Renal cortex interstitium (tissue), 11 donors: ENCODE measurements around the gene PRPF38B. TPM values are rescaled to one million over a fixed set of nuclear protein-coding genes. Genes with fewer than 3 reads are reported as not detected.
A peak's percentile ranks its signal among the peaks of the same experiment; 100 is the strongest.

Experiments
- DNase-seq, 11 donors: peaks; one replicate each; pipeline ENCODE4 v3.0.0-alpha.2; 2013; ENCODE audit warnings: low read depth in 9 of 11, low spot score in 4 of 11; ENCODE audit errors: extremely low read depth in 1 of 11
- polyA plus RNA-seq, 3 donors: library from polyadenylated mRNA; unstranded; fragments of 120-200 nt; gene quantifications; one replicate each; pipeline ENCODE4 v1.2.1, GENCODE V29; 2013; ENCODE audit not compliant: insufficient read length in 3 of 3

The PRPF38B gene
- polyA plus RNA-seq, 3 donors, result 65.8 to 90.6 (median 77.8) TPM

DNA sequence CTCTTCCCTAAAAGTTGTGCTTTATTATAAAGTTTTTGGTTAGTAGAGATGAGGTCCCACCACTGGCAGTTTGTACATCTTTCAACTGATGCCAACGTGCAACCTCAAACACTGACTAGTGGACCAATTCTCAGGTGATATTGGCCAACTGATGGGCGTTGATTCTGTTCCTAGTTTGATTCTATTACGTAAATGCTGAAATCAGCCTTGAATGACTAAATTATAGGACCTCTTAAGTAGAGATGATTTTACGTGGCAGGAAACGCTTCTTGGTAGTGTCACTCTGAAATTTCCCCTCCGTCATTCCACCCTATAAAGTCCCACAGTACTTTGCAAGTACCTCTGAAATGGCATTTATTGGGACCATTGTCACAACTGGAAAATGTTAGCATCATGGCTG lies 11.8 kb downstream of the PRPF38B start:
- no peak for DNase-seq

DNA sequence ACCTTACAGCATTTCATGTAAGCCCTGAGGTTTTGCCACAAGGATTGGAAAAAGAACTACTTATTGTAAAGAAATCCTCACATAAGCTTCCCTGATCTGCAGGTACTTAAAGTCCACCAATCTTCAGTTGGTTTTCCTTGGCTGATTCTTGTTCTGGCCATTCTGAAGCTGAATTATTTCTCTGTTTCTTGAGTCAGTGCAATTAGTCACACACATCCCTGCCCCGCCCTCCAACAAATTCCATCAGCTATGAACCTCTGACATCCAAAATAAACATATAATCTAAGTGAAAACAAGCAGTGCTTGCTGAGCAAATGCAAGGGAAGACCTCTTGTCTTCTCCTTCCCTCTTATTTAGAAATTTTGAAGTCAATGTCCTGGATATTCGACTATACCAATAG lies 12.4 kb downstream of the PRPF38B start:
- no peak for DNase-seq

DNA sequence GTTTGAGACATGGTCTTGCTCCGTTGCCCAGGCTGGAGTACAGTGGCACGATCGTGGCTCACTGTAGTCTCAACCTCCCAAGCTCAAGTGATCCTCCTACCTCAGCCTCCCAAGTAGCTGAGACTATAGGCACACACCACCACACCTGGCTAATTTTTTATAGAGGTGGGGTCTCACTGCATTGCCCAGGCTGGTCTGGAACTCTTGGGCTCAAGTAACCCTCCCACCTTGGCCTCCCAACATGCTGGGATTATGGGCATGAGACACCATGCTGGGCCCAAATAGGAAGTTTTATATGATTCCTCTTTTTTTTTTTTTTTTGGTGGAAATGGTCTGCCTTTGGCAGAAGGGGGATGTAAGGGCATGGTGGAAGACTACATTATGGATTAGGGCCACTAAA lies 14.5 kb downstream of the PRPF38B start:
- no peak for DNase-seq

DNA sequence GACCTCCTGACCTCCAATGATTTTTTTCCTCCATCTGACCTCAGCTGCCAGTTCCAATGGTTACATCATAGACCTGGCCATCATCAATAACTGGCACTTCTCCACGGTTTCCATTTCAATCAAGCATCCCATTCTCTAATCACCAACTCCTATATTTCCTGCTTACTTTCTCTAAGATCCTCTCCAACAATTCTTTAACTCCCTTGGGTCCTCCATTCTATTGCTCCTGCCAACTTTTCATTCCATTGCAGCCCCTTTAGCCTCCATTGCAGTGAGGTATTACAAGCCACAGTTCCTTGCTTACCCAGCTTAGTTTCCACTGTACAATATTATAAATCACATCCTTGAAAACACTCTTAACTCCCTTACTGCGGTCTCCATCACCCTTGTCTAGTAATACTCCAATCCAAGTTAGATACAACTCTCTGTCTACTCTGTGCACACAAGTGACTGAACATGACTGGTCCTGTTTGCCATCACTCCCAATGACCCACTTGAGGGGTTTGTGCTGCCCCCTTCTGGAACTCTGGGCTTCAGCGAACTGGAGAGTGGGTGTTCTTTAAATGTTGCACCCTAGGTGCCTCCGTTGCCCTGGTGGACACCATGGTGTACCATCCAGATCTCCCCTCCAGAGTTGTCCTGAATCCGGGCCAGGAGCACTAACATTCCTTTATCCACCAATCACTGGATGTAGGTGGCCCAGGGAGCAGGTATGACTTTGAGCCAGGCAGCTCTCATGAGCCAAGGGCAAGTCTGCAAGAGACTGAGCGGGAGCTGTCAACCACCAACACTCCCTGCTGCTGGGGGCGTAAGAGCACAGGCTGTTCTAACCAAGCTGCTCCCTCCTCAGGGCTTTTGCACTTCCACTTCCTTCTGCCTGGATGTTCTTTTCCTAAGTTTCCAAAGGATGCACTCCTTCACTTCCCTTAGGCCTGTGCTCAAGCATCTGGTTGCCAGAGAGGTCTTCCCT lies 16.9 kb downstream of the PRPF38B start:
- no peak for DNase-seq

- no peak for DNase-seq
Measured at GRCh38 chr1:108712606-108713150, 20.6 kb downstream of the PRPF38B start, which contains the start of gene FNDC7. TSS of gene FNDC7 (plus strand) at chr1:108712908. CDS start at chr1:108712934, 26 bp downstream.

DNA sequence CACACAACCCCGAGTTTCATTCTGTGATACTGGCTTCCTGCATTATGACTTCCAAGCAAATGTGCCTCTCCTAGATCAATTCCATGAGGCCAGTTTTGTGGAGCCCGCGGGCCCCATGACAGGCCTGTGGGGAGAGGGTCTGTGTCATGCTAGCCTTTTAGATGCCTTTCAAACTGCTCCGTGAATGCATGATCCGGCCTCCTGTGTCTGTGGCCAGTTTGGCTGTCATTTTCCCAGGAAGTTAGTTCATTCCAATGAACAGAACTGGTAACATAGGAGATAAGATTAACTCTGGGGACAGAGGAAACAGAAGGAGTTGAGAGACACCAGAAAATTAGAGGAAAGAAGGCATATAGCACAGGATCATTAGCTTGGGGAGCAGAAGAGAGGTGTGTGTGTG lies 23.8 kb downstream of the PRPF38B start:
- no peak for DNase-seq

DNA sequence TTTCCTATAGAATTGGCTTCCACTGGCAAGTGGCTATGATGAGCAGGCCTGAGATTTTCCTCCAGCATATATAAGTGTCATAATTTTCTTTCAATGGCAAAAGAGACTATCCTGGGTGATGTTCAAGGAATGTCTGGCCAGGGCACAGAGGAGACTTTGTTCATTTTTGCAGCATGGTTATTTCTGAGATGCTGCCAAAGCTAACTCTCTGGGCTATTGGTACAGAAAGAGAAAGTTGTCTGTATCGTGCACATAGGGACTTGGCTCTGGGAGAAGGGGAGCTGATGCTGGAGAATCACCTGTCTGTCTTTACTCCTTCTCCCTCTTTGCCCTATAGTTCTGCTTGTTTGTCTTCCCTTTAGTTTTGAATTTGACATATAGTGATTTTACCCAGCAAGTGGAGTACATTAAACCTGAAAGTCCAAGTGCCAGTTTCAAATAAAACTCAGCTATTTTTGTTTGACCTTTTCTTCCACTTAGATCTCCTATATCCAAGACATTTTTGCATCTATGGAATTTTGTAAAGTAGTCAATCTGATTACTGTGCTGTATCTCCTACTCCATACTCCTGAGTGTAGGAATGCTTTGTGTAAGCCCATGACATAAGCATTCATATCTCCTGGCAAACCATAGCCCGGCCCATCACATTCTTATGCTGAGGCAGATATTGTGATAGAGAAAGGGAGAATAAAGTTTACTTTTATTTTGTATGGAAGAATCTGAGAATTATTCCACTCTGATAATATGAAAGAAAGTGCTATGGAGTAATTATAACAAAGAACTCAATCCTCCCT lies 24.5 kb downstream of the PRPF38B start:
- DNase-seq, result no peak

DNA sequence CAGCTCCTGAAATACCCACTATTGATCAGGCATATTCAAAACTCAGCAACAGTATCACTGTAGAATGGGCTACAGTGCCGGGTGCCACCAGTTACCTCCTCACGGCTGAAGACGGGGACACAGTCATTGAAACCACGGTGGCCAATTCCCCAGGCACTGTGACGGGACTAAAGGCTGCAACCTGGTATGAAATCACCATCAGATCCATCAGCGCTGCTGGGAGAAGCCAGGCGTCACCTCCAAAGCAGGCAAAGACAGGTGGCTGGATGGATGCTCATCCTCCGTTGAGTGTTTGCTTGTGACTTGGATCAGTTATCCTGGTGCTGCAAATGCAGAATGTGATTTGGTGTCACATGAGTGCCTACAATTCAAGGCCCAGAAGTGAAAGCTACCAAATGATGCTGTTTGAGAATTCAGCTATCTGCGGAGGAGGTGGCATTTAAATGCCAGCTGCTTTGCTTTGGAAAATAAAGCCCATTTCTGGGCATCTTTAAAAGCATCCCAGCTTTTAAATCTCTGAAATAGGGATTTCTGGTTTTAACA lies 25.7 kb downstream of the PRPF38B start:
- no peak for DNase-seq

DNA sequence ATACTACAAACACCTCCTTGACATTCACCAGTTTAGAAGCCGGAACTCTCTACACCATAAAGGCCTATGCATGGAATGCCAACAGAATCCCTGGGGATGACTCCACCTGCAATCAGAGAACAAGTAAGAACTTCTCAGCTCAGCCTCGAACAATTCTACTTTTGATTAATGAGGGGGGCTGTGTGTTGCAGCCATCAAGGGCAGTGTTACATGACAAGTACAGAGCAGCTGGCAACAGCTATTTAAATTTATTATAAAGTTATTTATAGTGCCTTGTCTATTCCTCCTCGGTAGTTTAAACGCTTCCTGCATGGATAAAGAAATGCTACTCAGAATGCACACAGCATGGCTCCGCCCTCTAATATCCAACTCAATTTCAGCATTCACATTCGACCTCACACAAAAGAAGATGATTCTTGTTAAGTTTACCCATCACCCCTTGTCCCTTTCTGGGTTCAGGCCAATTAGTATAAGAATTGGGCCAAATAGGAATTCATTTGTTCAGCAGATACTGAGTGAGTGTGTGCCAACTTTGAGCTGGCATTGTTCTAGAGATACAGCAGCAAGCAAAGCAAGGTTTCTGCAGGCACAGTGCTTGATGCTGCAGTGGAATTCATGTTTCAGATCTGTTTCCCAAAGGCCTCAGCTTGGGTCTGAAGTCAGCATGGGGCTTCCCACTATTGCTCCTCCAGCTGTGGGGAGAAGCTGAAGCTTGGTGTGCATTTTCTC lies 27.0 kb downstream of the PRPF38B start:
- no peak for DNase-seq

GRCh38 chr1:108719656-108720435 lies 27.7 kb downstream of the PRPF38B start:
- DNase-seq, result no peak

GRCh38 chr1:108722292-108722691 lies 30.2 kb downstream of the PRPF38B start:
- DNase-seq, result no peak

DNA sequence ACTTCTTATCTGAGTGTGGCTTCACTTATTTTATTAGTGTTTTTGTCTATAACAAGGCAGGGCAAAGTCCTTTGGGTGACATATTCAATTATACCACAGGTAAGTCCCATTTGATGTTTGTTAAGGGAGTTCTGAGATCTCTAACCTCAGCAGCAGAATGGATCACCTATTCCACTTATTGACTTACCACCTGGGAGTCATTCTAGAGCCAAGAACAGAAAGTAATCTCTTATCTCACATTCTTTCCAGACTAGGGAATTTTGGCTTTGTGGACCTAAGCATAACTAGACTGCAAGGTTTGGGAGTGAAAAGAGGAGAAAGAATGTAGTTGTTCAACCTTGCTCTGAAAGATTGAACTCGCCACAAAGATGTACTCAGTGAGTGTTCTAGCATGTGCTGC lies 33.8 kb downstream of the PRPF38B start:
- no peak for DNase-seq

- DNase-seq, result no peak
Measured at GRCh38 chr1:108728327-108728923, 36.3 kb downstream of the PRPF38B start.

DNA sequence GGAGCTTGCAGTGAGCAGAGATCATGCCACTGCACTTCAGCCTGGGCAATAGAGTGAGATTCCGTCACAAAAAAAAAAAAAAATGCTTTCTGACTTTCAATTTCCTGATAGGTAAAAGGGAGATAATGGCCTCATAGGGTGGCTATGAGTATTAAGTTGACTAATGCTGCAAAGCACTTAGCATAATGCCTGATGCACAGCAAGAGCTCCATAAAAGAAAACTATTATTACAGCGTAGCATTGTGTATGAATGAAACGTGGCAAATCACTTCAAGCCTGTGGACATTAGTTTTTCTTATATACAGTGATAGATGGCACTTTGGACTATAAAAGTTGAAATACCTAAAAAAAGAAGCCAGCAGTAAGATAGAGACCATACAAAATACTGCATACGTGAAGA lies 37.4 kb downstream of the PRPF38B start:
- DNase-seq, result no peak

DNA sequence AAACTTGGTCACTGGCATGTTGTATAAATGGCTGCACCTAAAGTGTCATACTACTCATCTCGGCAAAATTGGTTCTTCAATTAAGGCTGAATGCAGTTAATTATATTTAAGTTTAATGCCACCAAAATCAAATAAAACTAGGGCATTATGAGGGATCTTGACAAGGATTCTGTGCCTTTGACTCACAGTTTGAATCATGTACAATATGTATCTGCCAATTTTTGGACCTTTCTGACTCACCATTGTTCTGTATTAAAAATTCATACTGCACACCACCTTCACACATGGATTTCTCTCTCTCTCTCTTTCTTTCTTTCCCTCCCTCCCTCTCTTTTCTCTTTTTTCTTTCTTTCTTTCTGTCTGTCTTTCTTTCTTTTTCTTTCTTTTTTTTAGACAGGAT lies 40.3 kb downstream of the PRPF38B start:
- no peak for DNase-seq

- DNase-seq, result no peak
Measured at GRCh38 chr1:108734171-108734865, 42.2 kb downstream of the PRPF38B start.

- DNase-seq, result peak in 3 of 11 donors; percentile 5 to 30 (median 28)
Measured at GRCh38 chr1:108742253-108742652, 50.1 kb downstream of the PRPF38B start.
